Gastrocnemius medialis (tissue), 4 donors: ENCODE results near the gene MFSD6. TPM values are rescaled to one million over a fixed set of nuclear protein-coding genes. Genes with fewer than 3 reads are reported as not detected.

Experiments used
- ATAC-seq, 2 donors: fragments of 150-250 bp; one replicate each; pipeline ENCODE4 v1.9.1; 2016
- DNase-seq, 2 donors: peaks; one replicate each; pipeline ENCODE4 v3.0.0-alpha.2; 2019
- H3K27ac ChIP-seq, 4 donors: fragments of 200-600 bp; sonication (generic); 1 replicate in 1 of 4; 2 replicates in 3 of 4; pipeline ENCODE4 v1.5.1; 2016 to 2018; ENCODE audit warnings: mild to moderate bottlenecking in 2 of 4, moderate library complexity in 1 of 4
- H3K27me3 ChIP-seq, 3 donors: fragments of 200-600 bp; sonication (generic) in 2 of 3; 1 replicate in 1 of 3; 2 replicates in 2 of 3; pipeline versions ENCODE4 v1.5.1 to v1.6.0; 2016 to 2019; ENCODE audit warnings: mild to moderate bottlenecking in 1 of 3, moderate library complexity in 1 of 3
- H3K36me3 ChIP-seq, 2 donors: fragments of 200-600 bp; sonication (generic) in 1 of 2; one replicate each; pipeline ENCODE4 v1.5.1; 2017 to 2018
- H3K4me1 ChIP-seq, 2 donors: fragments of 200-600 bp; sonication (generic) in 1 of 2; one replicate each; pipeline ENCODE4 v1.5.1; 2016 to 2017; ENCODE audit warnings: mild to moderate bottlenecking in 2 of 2
- H3K4me3 ChIP-seq, 4 donors: fragments of 200-600 bp; sonication (generic) in 3 of 4; 1 replicate in 1 of 4; 2 replicates in 3 of 4; pipeline ENCODE4 v1.5.1; 2016 to 2019; ENCODE audit warnings: mild to moderate bottlenecking in 2 of 4
- H3K9me3 ChIP-seq, 3 donors: fragments of 200-600 bp; sonication (generic) in 2 of 3; 1 replicate in 1 of 3; 2 replicates in 2 of 3; pipeline ENCODE4 v1.5.1; 2016 to 2019
- CTCF ChIP-seq, 5 experiments: fragments of 450-650 bp in 3 of 5; fragments of 200-600 bp in 2 of 5; sonication (generic) in 2 of 5; IDR thresholded peaks in 4 of 5; conservative IDR thresholded peaks in 1 of 5; 1 replicate in 4 of 5; 2 replicates in 1 of 5; pipeline ENCODE4 v1.5.1; 2016 to 2019; ENCODE audit warnings: antibody characterized with exemption in 5 of 5, mild to moderate bottlenecking in 3 of 5, moderate library complexity in 3 of 5
- POLR2A ChIP-seq, 2 donors: fragments of 450-650 bp; IDR thresholded peaks; one replicate each; pipeline ENCODE4 v1.6.1; 2017; ENCODE audit warnings: antibody characterized with exemption in 2 of 2, mild to moderate bottlenecking in 2 of 2, moderate library complexity in 2 of 2
- in situ Hi-C, 4 donors: fragments of 200-750 bp; cut with MboI; loops; one replicate each; pipeline versions ENCODE4 v1.15.0 to v1.8.0; 2017; ENCODE audit warnings: low sequenced_read_pairs in 4 of 4
- intact Hi-C: fragments of 100-400 bp; cut with DNase I; formaldehyde crosslinking; loops from one replicate; pipeline ENCODE4 v1.15.1; 2023; ENCODE audit warnings: low total_unique reads
- total RNA-seq, 4 donors: library from RNA; depleted of rRNA; stranded (reverse); fragments of >200 nt; gene quantifications; one replicate each; pipeline versions ENCODE4 v1.1.0 to v1.2.3, GENCODE V29; 2016

Gene MFSD6
- total RNA-seq, 4 donors from 2014 or later = 9.3 to 20.3 (median 12.5) TPM

- intact Hi-C loops (no loop called here), in situ Hi-C loops (loop anchor here in 1 of 4 donors (25.0 kb wide), 1 partner anchor 91 kb away; the partner anchor contains the start of gene NAB1)
- no peak overlapping the region for H3K4me3 ChIP-seq
- no peaks in the 10 kb centered on the region for H3K9me3 ChIP-seq
- H3K27me3 ChIP-seq = no peaks in the 10 kb centered on the region
- no peaks in the 10 kb centered on the region for H3K4me1 ChIP-seq
- H3K27ac ChIP-seq = no peak overlapping the region
- DNase-seq (no peak), ATAC-seq (no peak)
- no peaks in the 10 kb centered on the region for H3K36me3 ChIP-seq
- TF ChIP-seq POLR2A (IDR thresholded peaks at IDR 0.05) (no peak), CTCF (IDR thresholded peaks at IDR 0.05 in 4 of 5, conservative IDR thresholded peaks at IDR 0.05 in 1 of 5) (no peak)
Observed at GRCh38 chr2:190546734-190547133, 138.6 kb downstream of the MFSD6 start.

GRCh38 chr2:190547886-190548285, 139.7 kb downstream of the MFSD6 start:
- TF ChIP-seq CTCF (IDR thresholded peaks at IDR 0.05 in 4 of 5, conservative IDR thresholded peaks at IDR 0.05 in 1 of 5) (no peak), POLR2A (IDR thresholded peaks at IDR 0.05) (no peak)
- Histone ChIP-seq H3K36me3 (no peaks in the 10 kb centered on the region), H3K9me3 (no peaks in the 10 kb centered on the region), H3K4me1 (no peaks in the 10 kb centered on the region), H3K4me3 (no peak overlapping the region), H3K27ac (no peak overlapping the region), H3K27me3 (no peaks in the 10 kb centered on the region)
- in situ Hi-C loops (loop anchor here in 1 of 4 donors (25.0 kb wide), 1 partner anchor 89 kb away; the partner anchor contains the start of gene NAB1), intact Hi-C loops (no loop called here)
- DNase-seq (no peak), ATAC-seq (no peak)

- H3K27me3 ChIP-seq = no peaks in the 10 kb centered on the region
Observed at GRCh38 chr2:190550137-190550536, 142.0 kb downstream of the MFSD6 start.

More at GRCh38 chr2:190550137-190550536, 142.0 kb downstream of the MFSD6 start:
- in situ Hi-C loops = no loop called here
- DNase-seq (no peak), ATAC-seq (no peak)
- no peak overlapping the region for H3K4me3 ChIP-seq
- no peaks in the 10 kb centered on the region for H3K36me3 ChIP-seq
- no peaks in the 10 kb centered on the region for H3K9me3 ChIP-seq
- intact Hi-C loops = no loop called here
- TF ChIP-seq CTCF (IDR thresholded peaks at IDR 0.05 in 4 of 5, conservative IDR thresholded peaks at IDR 0.05 in 1 of 5) (no peak), POLR2A (IDR thresholded peaks at IDR 0.05) (no peak)
- H3K27ac ChIP-seq = no peak overlapping the region
- H3K4me1 ChIP-seq = no peaks in the 10 kb centered on the region

Other genes starting within 250 kb of the MFSD6 start
- 10 to 100 TPM in 2 of 4 donors, 1 to 10 TPM in 2; 3.7 to 20.1 (median 10.6) TPM for gene HIBCH, start 88.5 kb upstream of the MFSD6 start, total RNA-seq
- 1 to 10 TPM; 5.6 to 9.9 (median 8.0) TPM for gene INPP1, start 64.8 kb upstream of the MFSD6 start, total RNA-seq
- 1 to 10 TPM in 3 of 4 donors, under 1 TPM in 1; 0.24 to 1.7 (median 1.3) TPM for gene NEMP2, start 126.4 kb downstream of the MFSD6 start, total RNA-seq
- gene NAB1, start 240.7 kb downstream of the MFSD6 start, total RNA-seq = 10 to 100 TPM in 2 of 4 donors, 1 to 10 TPM in 2; 4.9 to 11.0 (median 9.2) TPM